Testis (tissue), 2 donors: Measurements from ENCODE around the gene PTPRN2.

Experiments used
- POLR2A ChIP-seq: fragments of 450-650 bp; IDR thresholded peaks from one replicate; pipeline ENCODE4 v1.6.1; 2017; ENCODE audit warnings: antibody characterized with exemption, mild to moderate bottlenecking, moderate library complexity
- TF ChIP-seq, protein P1 (sequence below), 3 experiments: fragments of 450-650 bp in 2 of 3; fragments of 200-600 bp in 1 of 3; sonication (generic) in 1 of 3; IDR thresholded peaks; one replicate each; pipeline ENCODE4 v1.5.1; 2016 to 2019; ENCODE audit warnings: antibody characterized with exemption in 3 of 3, mild to moderate bottlenecking in 2 of 3, moderate library complexity in 1 of 3

GRCh38 chr7:157734676-157735640, 852.7 kb downstream of the PTPRN2 start:
- TF ChIP-seq, protein P1, sequence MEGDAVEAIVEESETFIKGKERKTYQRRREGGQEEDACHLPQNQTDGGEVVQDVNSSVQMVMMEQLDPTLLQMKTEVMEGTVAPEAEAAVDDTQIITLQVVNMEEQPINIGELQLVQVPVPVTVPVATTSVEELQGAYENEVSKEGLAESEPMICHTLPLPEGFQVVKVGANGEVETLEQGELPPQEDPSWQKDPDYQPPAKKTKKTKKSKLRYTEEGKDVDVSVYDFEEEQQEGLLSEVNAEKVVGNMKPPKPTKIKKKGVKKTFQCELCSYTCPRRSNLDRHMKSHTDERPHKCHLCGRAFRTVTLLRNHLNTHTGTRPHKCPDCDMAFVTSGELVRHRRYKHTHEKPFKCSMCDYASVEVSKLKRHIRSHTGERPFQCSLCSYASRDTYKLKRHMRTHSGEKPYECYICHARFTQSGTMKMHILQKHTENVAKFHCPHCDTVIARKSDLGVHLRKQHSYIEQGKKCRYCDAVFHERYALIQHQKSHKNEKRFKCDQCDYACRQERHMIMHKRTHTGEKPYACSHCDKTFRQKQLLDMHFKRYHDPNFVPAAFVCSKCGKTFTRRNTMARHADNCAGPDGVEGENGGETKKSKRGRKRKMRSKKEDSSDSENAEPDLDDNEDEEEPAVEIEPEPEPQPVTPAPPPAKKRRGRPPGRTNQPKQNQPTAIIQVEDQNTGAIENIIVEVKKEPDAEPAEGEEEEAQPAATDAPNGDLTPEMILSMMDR (IDR thresholded peaks at IDR 0.05) = no peak
- no peak for TF ChIP-seq POLR2A
